Osteoblast (primary cell): ENCODE results near the gene COPRS. TPM values are rescaled to one million over a fixed set of nuclear protein-coding genes. Genes with fewer than 3 reads are reported as not detected.

Experiments used
- DNase-seq: peaks from one replicate; pipeline ENCODE4 v3.0.0; 2011; ENCODE audit warnings: low spot score, mixed read lengths; ENCODE audit not compliant: insufficient read length; ENCODE audit errors: missing footprints
- H2AFZ ChIP-seq: 2 replicates; pipeline ENCODE4 v1.6.0; 2011; ENCODE audit warnings: mild to moderate bottlenecking, low read length
- H3K27ac ChIP-seq: 2 replicates; pipeline ENCODE4 v1.5.1; 2011; ENCODE audit warnings: mild to moderate bottlenecking, low read depth, low read length, moderate library complexity
- H3K27me3 ChIP-seq: 2 replicates; pipeline ENCODE4 v1.6.0; 2012; ENCODE audit warnings: mild to moderate bottlenecking, control low read depth, inconsistent platforms, low read length, moderate library complexity; ENCODE audit not compliant: insufficient read depth
- H3K36me3 ChIP-seq: 2 replicates; pipeline ENCODE4 v1.5.1; 2011; ENCODE audit warnings: mild to moderate bottlenecking, low read length, control low read depth, moderate library complexity; ENCODE audit not compliant: insufficient read depth
- H3K4me1 ChIP-seq: 2 replicates; pipeline ENCODE4 v1.5.1; 2011; ENCODE audit warnings: mild to moderate bottlenecking, low read length, control low read depth, moderate library complexity; ENCODE audit not compliant: insufficient read depth
- H3K4me2 ChIP-seq: 2 replicates; pipeline ENCODE4 v1.6.0; 2011; ENCODE audit warnings: mild to moderate bottlenecking, low read length; ENCODE audit not compliant: insufficient read depth
- H3K4me3 ChIP-seq: fragments of 200-600 bp; sonication (generic); 3 replicates; pipeline ENCODE4 v1.5.1; 2012; ENCODE audit warnings: mild to moderate bottlenecking, low read length, inconsistent platforms; ENCODE audit not compliant: insufficient read depth
- H3K79me2 ChIP-seq: 2 replicates; pipeline ENCODE4 v1.6.0; 2012; ENCODE audit warnings: mild to moderate bottlenecking, low read length, control low read depth, inconsistent platforms; ENCODE audit not compliant: insufficient read depth
- H3K9me3 ChIP-seq: 2 replicates; pipeline ENCODE4 v1.5.1; 2011; ENCODE audit warnings: low read depth, low read length, control low read depth
- H4K20me1 ChIP-seq: 2 replicates; pipeline ENCODE4 v1.6.0; 2012; ENCODE audit warnings: mild to moderate bottlenecking, low read length, control low read depth; ENCODE audit not compliant: insufficient read depth
- CTCF ChIP-seq: IDR thresholded peaks from 2 replicates; pipeline ENCODE4 v1.5.1; 2011; ENCODE audit warnings: mild to moderate bottlenecking, low read depth, low read length, moderate library complexity; ENCODE audit errors: extremely low read depth
- total RNA-seq: library from RNA; depleted of rRNA; stranded (reverse); fragments of >200 nt; gene quantifications from 2 replicates; pipeline ENCODE4 v1.2.3, GENCODE V29; 2012

COPRS gene
- total RNA-seq = 106 and 109 TPM in 2 replicates

GRCh38 chr17:31858642-31859486, at the start of gene COPRS:
TSS of gene COPRS (minus strand) at chr17:31859244. CDS start at chr17:31859199, 45 bp downstream.
- Histone ChIP-seq H3K27ac (peak within 1 kb of the TSS; percentile 78), H3K4me2 (peak within 1 kb of the TSS; percentile 99), H4K20me1 (peaks cover 23% of the 10 kb centered on the region), H3K79me2 (peaks cover 39% of the 10 kb centered on the region), H3K9me3 (no peaks in the 10 kb centered on the region), H3K4me3 (peak within 1 kb of the TSS; percentile 92), H2AFZ (peak within 1 kb of the TSS; percentile 77), H3K36me3 (peaks cover 30% of the 10 kb centered on the region), H3K27me3 (no peaks in the 10 kb centered on the region), H3K4me1 (peaks cover 23% of the 10 kb centered on the region)
- TF ChIP-seq CTCF = peak; percentile 8
- DNase-seq = peak; percentile 99

- H3K36me3 ChIP-seq = no peaks in the 10 kb centered on the region
- H2AFZ ChIP-seq = no peak overlapping the region
- no peak for TF ChIP-seq CTCF
- no peaks in the 10 kb centered on the region for H3K79me2 ChIP-seq
- H3K4me3 ChIP-seq = no peak overlapping the region
- DNase-seq = no peak
- H3K27me3 ChIP-seq = peaks cover 3% of the 10 kb centered on the region
- H3K4me1 ChIP-seq = peaks cover 11% of the 10 kb centered on the region
- H4K20me1 ChIP-seq = no peaks in the 10 kb centered on the region
- no peak overlapping the region for H3K4me2 ChIP-seq
- no peaks in the 10 kb centered on the region for H3K9me3 ChIP-seq
- H3K27ac ChIP-seq = no peak overlapping the region
Observed at GRCh38 chr17:31908386-31908785, 49.3 kb upstream of the COPRS start.

GRCh38 chr17:31907342-31907962, 48.4 kb upstream of the COPRS start:
- Histone ChIP-seq H3K4me2 (peak overlapping the region; percentile 29), H3K4me1 (peaks cover 11% of the 10 kb centered on the region), H3K27me3 (peaks cover 3% of the 10 kb centered on the region), H3K27ac (no peak overlapping the region), H4K20me1 (no peaks in the 10 kb centered on the region), H3K4me3 (no peak overlapping the region), H3K79me2 (no peaks in the 10 kb centered on the region), H3K9me3 (no peaks in the 10 kb centered on the region), H2AFZ (no peak overlapping the region), H3K36me3 (no peaks in the 10 kb centered on the region)
- no peak for DNase-seq
- no peak for TF ChIP-seq CTCF

GRCh38 chr17:31903401-31903800, 44.4 kb upstream of the COPRS start:
- H4K20me1 ChIP-seq = peaks cover 4% of the 10 kb centered on the region
- no peak for DNase-seq
- peaks cover 14% of the 10 kb centered on the region for H3K36me3 ChIP-seq
- H3K4me2 ChIP-seq = no peak overlapping the region
- no peak for TF ChIP-seq CTCF
- peaks cover 31% of the 10 kb centered on the region for H3K79me2 ChIP-seq
- no peaks in the 10 kb centered on the region for H3K27me3 ChIP-seq
- H3K4me1 ChIP-seq = peaks cover 11% of the 10 kb centered on the region
- no peak overlapping the region for H2AFZ ChIP-seq
- no peak overlapping the region for H3K27ac ChIP-seq
- H3K9me3 ChIP-seq = no peaks in the 10 kb centered on the region
- H3K4me3 ChIP-seq = no peak overlapping the region
